ENCODE measurements around the gene PRKG1. TPM values are rescaled to one million over a fixed set of nuclear protein-coding genes. Genes with fewer than 3 reads are reported as not detected.
A peak's percentile ranks its signal among the peaks of the same experiment; 100 is the strongest.

PRKG1 gene
- total RNA-seq, 1 experiment from 2014 or later: 7.4 TPM

DNA sequence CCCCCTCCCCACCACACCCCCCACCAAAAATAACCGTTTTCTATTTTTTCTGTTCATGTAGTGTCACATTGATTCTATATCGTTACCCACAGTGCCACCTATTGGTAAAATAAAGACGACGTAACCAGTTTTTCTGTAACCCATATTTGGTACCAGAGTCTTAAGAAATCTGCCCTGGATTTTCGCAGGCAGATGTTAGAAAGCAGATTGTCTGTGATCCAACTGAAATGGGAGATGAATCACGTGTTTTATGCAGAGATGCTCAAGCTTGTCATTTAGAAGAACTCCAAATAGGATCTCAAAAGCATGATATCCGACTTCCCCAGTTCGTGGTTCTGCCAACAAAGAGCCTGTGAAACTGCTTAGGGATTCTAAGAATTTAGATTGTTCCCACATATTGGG, 886.2 kb downstream of the PRKG1 start:
- H3K9me2 ChIP-seq (replicated peaks; ENCODE audit: low read length): no peaks in the 10 kb centered on the region
- CTCF ChIA-PET: interaction anchor here (0.6 kb wide), 1 partner anchor 1076 kb away, joined by 3 read pairs; no protein-coding TSS in a partner anchor
- DNase-seq (peak; percentile 89), ATAC-seq (peak; percentile 56)
- no peak overlapping the region for H3K4me3 ChIP-seq (ENCODE audit: low read length)
- peaks cover 16% of the 10 kb centered on the region for H3K4me1 ChIP-seq (ENCODE audit: insufficient read depth, low read length)
- H3K9me3 ChIP-seq (ENCODE audit: low read length): no peaks in the 10 kb centered on the region
- H3K27me3 ChIP-seq (ENCODE audit: low read length): peaks cover 8% of the 10 kb centered on the region
- H3F3A ChIP-seq (ENCODE audit: low read length, unreplicated experiment): no peaks in the 10 kb centered on the region
- 0 out of 2 replicates have a peak overlapping the region, but pooled peaks have one; percentile 9 for H3K4me2 ChIP-seq (ENCODE audit: low read length)
- POLR2A ChIA-PET (ENCODE audit: unreplicated experiment): no interaction called here
- TF ChIP-seq EZH2phosphoT487 (IDR thresholded peaks at IDR 0.05; ENCODE audit: borderline replicate concordance, low read length) (no peak), EZH2 (IDR thresholded peaks at IDR 0.05; ENCODE audit: low read length, unreplicated experiment) (no peak)
- TF ChIP-seq, protein P1, sequence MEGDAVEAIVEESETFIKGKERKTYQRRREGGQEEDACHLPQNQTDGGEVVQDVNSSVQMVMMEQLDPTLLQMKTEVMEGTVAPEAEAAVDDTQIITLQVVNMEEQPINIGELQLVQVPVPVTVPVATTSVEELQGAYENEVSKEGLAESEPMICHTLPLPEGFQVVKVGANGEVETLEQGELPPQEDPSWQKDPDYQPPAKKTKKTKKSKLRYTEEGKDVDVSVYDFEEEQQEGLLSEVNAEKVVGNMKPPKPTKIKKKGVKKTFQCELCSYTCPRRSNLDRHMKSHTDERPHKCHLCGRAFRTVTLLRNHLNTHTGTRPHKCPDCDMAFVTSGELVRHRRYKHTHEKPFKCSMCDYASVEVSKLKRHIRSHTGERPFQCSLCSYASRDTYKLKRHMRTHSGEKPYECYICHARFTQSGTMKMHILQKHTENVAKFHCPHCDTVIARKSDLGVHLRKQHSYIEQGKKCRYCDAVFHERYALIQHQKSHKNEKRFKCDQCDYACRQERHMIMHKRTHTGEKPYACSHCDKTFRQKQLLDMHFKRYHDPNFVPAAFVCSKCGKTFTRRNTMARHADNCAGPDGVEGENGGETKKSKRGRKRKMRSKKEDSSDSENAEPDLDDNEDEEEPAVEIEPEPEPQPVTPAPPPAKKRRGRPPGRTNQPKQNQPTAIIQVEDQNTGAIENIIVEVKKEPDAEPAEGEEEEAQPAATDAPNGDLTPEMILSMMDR (conservative IDR thresholded peaks at IDR 0.05; ENCODE audit: low read depth, low read length): peak; percentile 94
- H3K9ac ChIP-seq (ENCODE audit: low read length): no peak overlapping the region
- no peak overlapping the region for H3K27ac ChIP-seq (ENCODE audit: low read length)
- intact Hi-C loops (cut with micrococcal nuclease): loop anchor here (1.0 to 10.0 kb wide), 9 partner anchors 44 to 960 kb away; partner anchors contain the start of gene CSTF2T
- BruUV-seq (replicated peaks): no TSS peak
- H2AFZ ChIP-seq (ENCODE audit: low read length): no peak overlapping the region
- H4K20me1 ChIP-seq (ENCODE audit: low read length): no peaks in the 10 kb centered on the region
- no peaks in the 10 kb centered on the region for H3K79me2 ChIP-seq (ENCODE audit: low read length)
- H3K36me3 ChIP-seq (ENCODE audit: low read depth, low read length): no peaks in the 10 kb centered on the region

GRCh38 chr10:51961401-51961800, 887.1 kb downstream of the PRKG1 start:
- no peak overlapping the region for H2AFZ ChIP-seq (ENCODE audit: low read length)
- no peak overlapping the region; the same call in 1 of the 2 replicates for H3K4me2 ChIP-seq (ENCODE audit: low read length)
- H3K36me3 ChIP-seq (ENCODE audit: low read depth, low read length): no peaks in the 10 kb centered on the region
- ChIA-PET POLR2A (ENCODE audit: unreplicated experiment) (interaction anchor here (0.5 kb wide), 1 partner anchor 233 kb away, joined by 4 read pairs; no protein-coding TSS in a partner anchor), CTCF (interaction anchor here (0.5 to 1.3 kb wide), 5 partner anchors 10 to 278 kb away, joined by 3 to 9 read pairs (median 4); no protein-coding TSS in a partner anchor)
- intact Hi-C loops (cut with micrococcal nuclease): loop anchor here (1.0 to 10.0 kb wide), 9 partner anchors 43 to 961 kb away; partner anchors contain the start of gene CSTF2T
- H3K27ac ChIP-seq (ENCODE audit: low read length): no peak overlapping the region
- H3K79me2 ChIP-seq (ENCODE audit: low read length): no peaks in the 10 kb centered on the region
- no peaks in the 10 kb centered on the region for H3F3A ChIP-seq (ENCODE audit: low read length, unreplicated experiment)
- DNase-seq (peak; percentile 53), ATAC-seq (peak; percentile 91)
- H3K9ac ChIP-seq (ENCODE audit: low read length): no peak overlapping the region
- peaks cover 16% of the 10 kb centered on the region for H3K4me1 ChIP-seq (ENCODE audit: insufficient read depth, low read length)
- H3K9me2 ChIP-seq (replicated peaks; ENCODE audit: low read length): no peaks in the 10 kb centered on the region
- H3K4me3 ChIP-seq (ENCODE audit: low read length): no peak overlapping the region
- no TSS peak for BruUV-seq (replicated peaks)
- TF ChIP-seq EZH2phosphoT487 (IDR thresholded peaks at IDR 0.05; ENCODE audit: borderline replicate concordance, low read length) (no peak), EZH2 (IDR thresholded peaks at IDR 0.05; ENCODE audit: low read length, unreplicated experiment) (no peak)
- TF ChIP-seq, protein P1 (conservative IDR thresholded peaks at IDR 0.05; ENCODE audit: low read depth, low read length): no peak
- no peaks in the 10 kb centered on the region for H4K20me1 ChIP-seq (ENCODE audit: low read length)
- H3K27me3 ChIP-seq (ENCODE audit: low read length): peaks cover 8% of the 10 kb centered on the region
- no peaks in the 10 kb centered on the region for H3K9me3 ChIP-seq (ENCODE audit: low read length)

- ChIA-PET CTCF (interaction anchor here (0.6 kb wide), 1 partner anchor 251 kb away, joined by 3 read pairs; no protein-coding TSS in a partner anchor), POLR2A (ENCODE audit: unreplicated experiment) (interaction anchor here (0.7 kb wide), 1 partner anchor 22 kb away, joined by 3 read pairs; no protein-coding TSS in a partner anchor)
- Histone ChIP-seq H3K79me2 (ENCODE audit: low read length) (no peaks in the 10 kb centered on the region), H4K20me1 (ENCODE audit: low read length) (no peaks in the 10 kb centered on the region), H3K4me2 (ENCODE audit: low read length) (no peak overlapping the region), H3K27ac (ENCODE audit: low read length) (no peak overlapping the region), H2AFZ (ENCODE audit: low read length) (no peak overlapping the region), H3K9me3 (ENCODE audit: low read length) (no peaks in the 10 kb centered on the region), H3K36me3 (ENCODE audit: low read depth, low read length) (no peaks in the 10 kb centered on the region), H3K9ac (ENCODE audit: low read length) (no peak overlapping the region), H3K27me3 (ENCODE audit: low read length) (peaks cover 4% of the 10 kb centered on the region), H3K4me1 (ENCODE audit: insufficient read depth, low read length) (peaks cover 16% of the 10 kb centered on the region), H3K4me3 (ENCODE audit: low read length) (no peak overlapping the region), H3K9me2 (replicated peaks; ENCODE audit: low read length) (no peaks in the 10 kb centered on the region), H3F3A (ENCODE audit: low read length, unreplicated experiment) (no peaks in the 10 kb centered on the region)
- no TSS peak for BruUV-seq (replicated peaks)
- DNase-seq (peak; percentile 40), ATAC-seq (peak; percentile 49)
- intact Hi-C loops (cut with micrococcal nuclease): loop anchor here (5.0 to 10.0 kb wide), 4 partner anchors 160 to 730 kb away; partner anchors contain the start of gene CSTF2T
- TF ChIP-seq EZH2phosphoT487 (IDR thresholded peaks at IDR 0.05; ENCODE audit: borderline replicate concordance, low read length): no peak
- no peak for TF ChIP-seq EZH2 (IDR thresholded peaks at IDR 0.05; ENCODE audit: low read length, unreplicated experiment)
- TF ChIP-seq, protein P1 (conservative IDR thresholded peaks at IDR 0.05; ENCODE audit: low read depth, low read length): no peak
Observed at GRCh38 chr10:51964630-51965029, 890.3 kb downstream of the PRKG1 start.
